ENCODE measurements around the gene CDKN1B.
"Not testable (repeated sequence)": the region's sequence is repeated elsewhere in the genome, so short reads cannot be mapped to it uniquely, and the experiment has no call there.

Gene CDKN1B

GRCh38 chr12:12725086-12725955 is 8.2 kb downstream of the CDKN1B start:
- DNase-seq = peak; percentile 99

GRCh38 chr12:12725956-12726554 is 8.9 kb downstream of the CDKN1B start:
- DNase-seq = no peak

- DNase-seq = peak; percentile 68
These were observed 9.5 kb downstream of the CDKN1B start for GRCh38 chr12:12726555-12727093.

GRCh38 chr12:12731178-12731577 is 14.0 kb downstream of the CDKN1B start:
- no peak for DNase-seq

- DNase-seq = no peak
These were observed 14.6 kb downstream of the CDKN1B start for GRCh38 chr12:12731785-12732184.

- DNase-seq = no peak
These were observed 15.9 kb downstream of the CDKN1B start for GRCh38 chr12:12733118-12733517.

GRCh38 chr12:12734054-12734453 is 16.9 kb downstream of the CDKN1B start:
- DNase-seq = no peak

- peak; percentile 41 for DNase-seq
These were observed 17.4 kb downstream of the CDKN1B start for GRCh38 chr12:12734561-12735071.

GRCh38 chr12:12735301-12735700 is 18.1 kb downstream of the CDKN1B start:
- DNase-seq = peak; percentile 41

GRCh38 chr12:12736759-12737676 is 19.9 kb downstream of the CDKN1B start:
- DNase-seq = peak; percentile 85

- DNase-seq = not testable (repeated sequence)
These were observed 21.0 kb downstream of the CDKN1B start for GRCh38 chr12:12738152-12738551.

- peak; percentile 73 for DNase-seq
These were observed 24.5 kb downstream of the CDKN1B start for GRCh38 chr12:12741660-12742059.

- no peak for DNase-seq
These were observed 27.6 kb downstream of the CDKN1B start for GRCh38 chr12:12744546-12745305.

- DNase-seq = no peak
These were observed 28.5 kb downstream of the CDKN1B start for GRCh38 chr12:12745576-12746211.

- DNase-seq = no peak
These were observed 30.1 kb downstream of the CDKN1B start for GRCh38 chr12:12747278-12747677.

- no peak for DNase-seq
These were observed 30.9 kb downstream of the CDKN1B start for GRCh38 chr12:12748044-12748443.

- DNase-seq = peak; percentile 78
These were observed 32.3 kb downstream of the CDKN1B start for GRCh38 chr12:12749433-12749832.

GRCh38 chr12:12755923-12756322 is 38.8 kb downstream of the CDKN1B start:
- DNase-seq = no peak

GRCh38 chr12:12757121-12757520 is 40.0 kb downstream of the CDKN1B start:
- DNase-seq = no peak

GRCh38 chr12:12759234-12759915 is 42.2 kb downstream of the CDKN1B start:
- no peak for DNase-seq

- no peak for DNase-seq
These were observed 47.7 kb downstream of the CDKN1B start for GRCh38 chr12:12764824-12765223.
